WTC11 (cell line): ENCODE data around the gene CLSTN2.

ENCODE experiments used
- CREM ChIP-seq: sonication (generic); formaldehyde crosslinking; IDR thresholded peaks from 2 replicates; pipeline ENCODE4 v1.8.1; 2022; ENCODE audit warnings: mild to moderate bottlenecking, missing genetic modification reagents, moderate library complexity
- FOXJ3 ChIP-seq: sonication (generic); formaldehyde crosslinking; IDR thresholded peaks from 2 replicates; pipeline ENCODE4 v1.9.0; 2021; ENCODE audit warnings: missing genetic modification reagents, mild to moderate bottlenecking, borderline replicate concordance
- JUN ChIP-seq: sonication (generic); formaldehyde crosslinking; IDR thresholded peaks from 2 replicates; pipeline ENCODE4 v1.8.0; 2023; ENCODE audit warnings: mild to moderate bottlenecking, missing genetic modification reagents
- NFYB ChIP-seq: sonication (generic); formaldehyde crosslinking; conservative IDR thresholded peaks from 2 replicates; pipeline ENCODE4 v1.8.0; 2022; ENCODE audit warnings: low read depth, missing genetic modification reagents
- ZNF121 ChIP-seq: sonication (generic); formaldehyde crosslinking; IDR thresholded peaks from 2 replicates; pipeline ENCODE4 v1.8.0; 2023; ENCODE audit warnings: missing genetic modification reagents
- ZNF232 ChIP-seq: sonication (generic); formaldehyde crosslinking; IDR thresholded peaks from 2 replicates; pipeline ENCODE4 v1.8.0; 2022; ENCODE audit warnings: mild to moderate bottlenecking, missing genetic modification reagents
- ZNF423 ChIP-seq: fragments of 250-450 bp; sonication (Bioruptor Pico); IDR thresholded peaks from 2 replicates; pipeline ENCODE4 v2.1.2; 2022; ENCODE audit warnings: mild to moderate bottlenecking, moderate library complexity
- TF ChIP-seq, protein P1 (sequence below): fragments of 200-600 bp; IDR thresholded peaks from 2 replicates; pipeline ENCODE4 v1.8.0; 2022; ENCODE audit warnings: antibody characterized with exemption
- TF ChIP-seq, protein P2 (sequence below): sonication (generic); formaldehyde crosslinking; IDR thresholded peaks from 2 replicates; pipeline ENCODE4 v1.8.0; 2022; ENCODE audit warnings: mild to moderate bottlenecking, missing genetic modification reagents

DNA sequence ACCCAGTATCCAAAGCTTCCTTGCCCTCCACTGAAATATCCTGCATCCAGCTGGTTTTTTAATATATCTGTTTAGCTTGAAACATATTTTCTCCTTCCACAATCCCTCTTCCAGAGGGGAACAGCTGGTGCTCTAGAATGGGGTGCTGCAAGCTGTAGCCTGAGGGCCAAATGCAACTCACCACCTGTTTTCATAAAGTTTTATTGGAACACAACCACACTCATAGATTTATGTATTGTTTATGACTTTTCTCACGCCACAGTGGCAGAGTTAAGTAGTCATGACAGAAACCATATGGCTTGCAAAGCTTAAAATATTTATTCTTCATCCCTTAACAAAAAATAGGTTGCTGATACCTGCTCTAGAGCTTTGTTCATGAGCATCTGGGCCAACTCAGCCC lies 298.7 kb downstream of the CLSTN2 start:
- TF ChIP-seq, protein P1, sequence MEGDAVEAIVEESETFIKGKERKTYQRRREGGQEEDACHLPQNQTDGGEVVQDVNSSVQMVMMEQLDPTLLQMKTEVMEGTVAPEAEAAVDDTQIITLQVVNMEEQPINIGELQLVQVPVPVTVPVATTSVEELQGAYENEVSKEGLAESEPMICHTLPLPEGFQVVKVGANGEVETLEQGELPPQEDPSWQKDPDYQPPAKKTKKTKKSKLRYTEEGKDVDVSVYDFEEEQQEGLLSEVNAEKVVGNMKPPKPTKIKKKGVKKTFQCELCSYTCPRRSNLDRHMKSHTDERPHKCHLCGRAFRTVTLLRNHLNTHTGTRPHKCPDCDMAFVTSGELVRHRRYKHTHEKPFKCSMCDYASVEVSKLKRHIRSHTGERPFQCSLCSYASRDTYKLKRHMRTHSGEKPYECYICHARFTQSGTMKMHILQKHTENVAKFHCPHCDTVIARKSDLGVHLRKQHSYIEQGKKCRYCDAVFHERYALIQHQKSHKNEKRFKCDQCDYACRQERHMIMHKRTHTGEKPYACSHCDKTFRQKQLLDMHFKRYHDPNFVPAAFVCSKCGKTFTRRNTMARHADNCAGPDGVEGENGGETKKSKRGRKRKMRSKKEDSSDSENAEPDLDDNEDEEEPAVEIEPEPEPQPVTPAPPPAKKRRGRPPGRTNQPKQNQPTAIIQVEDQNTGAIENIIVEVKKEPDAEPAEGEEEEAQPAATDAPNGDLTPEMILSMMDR = no peak
- TF ChIP-seq NFYB (CRISPR knock-in tag) (no peak), ZNF423 (CRISPR knock-in tag) (no peak), JUN (CRISPR knock-in tag) (no peak), CREM (CRISPR knock-in tag) (no peak), ZNF232 (CRISPR knock-in tag) (no peak), ZNF121 (CRISPR knock-in tag) (no peak), FOXJ3 (no peak)
- TF ChIP-seq, protein P2, sequence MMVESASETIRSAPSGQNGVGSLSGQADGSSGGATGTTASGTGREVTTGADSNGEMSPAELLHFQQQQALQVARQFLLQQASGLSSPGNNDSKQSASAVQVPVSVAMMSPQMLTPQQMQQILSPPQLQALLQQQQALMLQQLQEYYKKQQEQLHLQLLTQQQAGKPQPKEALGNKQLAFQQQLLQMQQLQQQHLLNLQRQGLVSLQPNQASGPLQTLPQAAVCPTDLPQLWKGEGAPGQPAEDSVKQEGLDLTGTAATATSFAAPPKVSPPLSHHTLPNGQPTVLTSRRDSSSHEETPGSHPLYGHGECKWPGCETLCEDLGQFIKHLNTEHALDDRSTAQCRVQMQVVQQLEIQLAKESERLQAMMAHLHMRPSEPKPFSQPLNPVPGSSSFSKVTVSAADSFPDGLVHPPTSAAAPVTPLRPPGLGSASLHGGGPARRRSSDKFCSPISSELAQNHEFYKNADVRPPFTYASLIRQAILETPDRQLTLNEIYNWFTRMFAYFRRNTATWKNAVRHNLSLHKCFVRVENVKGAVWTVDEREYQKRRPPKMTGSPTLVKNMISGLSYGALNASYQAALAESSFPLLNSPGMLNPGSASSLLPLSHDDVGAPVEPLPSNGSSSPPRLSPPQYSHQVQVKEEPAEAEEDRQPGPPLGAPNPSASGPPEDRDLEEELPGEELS (CRISPR knock-in tag) = no peak
